GM19240 (cell line): ENCODE results near the gene PPEF2.
"Not testable (repeated sequence)": the region's sequence is repeated elsewhere in the genome, so short reads cannot be mapped to it uniquely, and the experiment has no call there.

Experiments used
- DNase-seq: peaks from one replicate; pipeline ENCODE4 v3.0.0; 2011; ENCODE audit warnings: low spot score; ENCODE audit not compliant: insufficient read length

Gene PPEF2

DNA sequence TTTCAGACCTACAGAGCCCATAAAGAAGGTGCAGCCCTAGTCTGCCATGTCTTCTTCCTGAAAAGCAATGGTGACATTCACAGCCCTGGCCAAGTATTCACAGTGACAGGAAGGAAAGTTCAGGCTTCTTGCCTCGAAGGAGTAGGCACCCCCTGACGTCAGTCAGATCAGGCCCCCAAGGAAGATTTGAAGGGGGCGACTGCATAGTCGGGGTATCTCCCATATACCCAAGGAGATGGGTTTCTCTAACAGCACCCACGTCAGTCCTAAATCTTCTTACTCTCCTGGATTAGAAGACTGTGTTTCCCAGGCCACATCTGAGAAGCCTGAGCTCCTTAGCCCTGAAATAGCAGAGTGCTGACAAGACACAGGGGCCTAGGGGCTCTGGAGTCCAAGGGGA is at the start of gene PPEF2:
Gene PPEF2, minus strand, starts transcription at position 101 of the 400 bp plus-strand sequence. CDS start 6,127 bp downstream, outside the sequence.
- DNase-seq: no peak

DNA sequence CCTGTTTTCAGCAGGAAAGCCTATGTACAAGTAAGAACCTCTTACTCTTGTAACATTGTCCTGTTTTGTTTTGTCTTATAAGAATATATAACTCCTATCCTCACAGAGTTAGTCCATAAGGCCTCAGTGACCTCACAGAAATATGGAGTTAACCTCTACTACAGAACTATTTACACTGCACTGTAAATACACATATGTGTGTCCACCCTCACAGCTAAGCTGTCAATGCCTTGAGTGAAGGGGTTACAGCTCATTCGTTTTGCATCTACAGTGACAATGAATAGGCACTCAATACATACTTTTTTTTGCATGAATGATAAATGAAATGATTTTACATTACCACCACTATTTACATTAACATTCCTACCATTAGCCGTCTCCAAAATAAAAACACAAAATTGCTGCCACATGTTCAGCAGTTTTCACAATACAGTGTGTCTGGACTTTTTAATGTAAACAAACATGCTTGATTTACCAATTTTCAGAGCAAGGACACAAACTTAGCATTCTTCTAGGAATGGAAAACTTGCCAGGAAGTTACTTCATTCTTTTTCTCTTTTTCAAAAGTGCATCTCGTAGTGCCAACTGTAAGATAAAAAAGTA is 48.1 kb upstream of the PPEF2 start:
- DNase-seq: no peak

- no peak for DNase-seq
Measured at GRCh38 chr4:75948822-75949444, 46.7 kb upstream of the PPEF2 start.

DNA sequence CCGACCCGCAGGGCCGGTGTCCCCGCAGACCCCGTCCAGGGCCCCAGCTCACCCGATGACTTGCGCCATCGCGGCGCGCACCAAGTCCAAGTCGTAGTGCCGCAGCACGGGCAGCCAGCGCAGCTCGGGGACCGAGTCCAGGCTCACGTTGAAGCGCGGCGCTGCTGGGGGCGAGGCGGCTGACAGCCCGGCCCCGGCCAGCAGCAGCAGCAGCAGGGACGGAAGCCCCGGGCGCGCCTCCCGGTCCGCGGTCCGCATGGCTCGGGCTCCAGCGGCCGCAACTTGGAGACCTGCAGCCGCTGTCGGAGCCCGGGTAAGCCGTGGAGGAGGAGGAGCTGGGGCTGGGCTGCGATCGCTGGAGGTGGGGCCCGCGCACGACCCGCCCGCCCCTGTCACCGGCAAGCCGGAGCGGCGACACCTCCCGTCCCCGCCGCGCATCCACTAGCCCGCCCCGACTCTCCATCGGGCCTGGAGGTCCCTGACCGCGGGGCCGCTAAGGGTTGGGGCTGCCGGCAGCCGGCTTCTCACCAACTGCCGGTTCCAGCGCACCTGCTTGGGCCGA is 38.5 kb upstream of the PPEF2 start, which contains the start of gene NAAA:
Gene NAAA, minus strand, starts transcription at position 322 of the 562 bp plus-strand sequence. Its CDS starts 64 bp downstream, at position 258.
- DNase-seq: peak; percentile 35

DNA sequence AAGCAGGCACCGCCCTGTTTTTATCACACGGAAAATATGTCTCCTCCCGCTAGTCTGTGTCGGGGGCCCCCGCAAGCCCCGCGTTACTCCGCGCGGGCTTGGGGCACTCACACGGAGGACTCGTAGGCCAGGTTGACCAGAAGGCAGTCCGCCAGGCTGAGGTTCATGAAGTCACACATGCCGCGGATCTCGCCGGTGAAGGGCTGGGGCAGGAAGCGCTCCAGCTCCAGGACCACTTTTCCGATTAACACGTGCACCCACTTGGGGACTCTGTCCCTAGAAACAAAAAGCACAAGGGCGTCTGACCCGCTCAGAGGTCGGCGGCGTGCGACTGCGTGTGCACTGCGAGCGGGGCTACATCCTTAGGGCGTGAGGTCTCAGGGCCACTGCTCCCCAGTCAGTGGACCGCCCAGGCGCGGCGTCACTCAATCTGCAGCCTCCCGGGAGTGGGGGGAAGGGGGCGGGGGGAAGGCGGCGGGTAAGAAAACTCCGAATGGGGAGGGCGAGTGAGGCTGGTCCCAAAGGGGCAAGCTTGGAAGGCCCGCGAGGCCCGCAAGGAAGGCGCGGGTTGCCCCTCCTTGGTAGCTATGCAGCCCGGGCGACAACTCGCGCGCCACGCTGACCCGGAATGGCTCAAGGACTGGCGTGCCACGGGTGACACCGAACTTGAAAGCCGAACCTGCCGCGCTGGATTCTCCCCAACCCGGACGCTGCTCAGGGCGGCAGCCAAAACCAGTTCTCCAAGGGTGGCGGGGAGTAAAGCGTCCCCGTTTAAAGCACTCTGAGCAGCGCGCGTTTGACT is 37.8 kb upstream of the PPEF2 start:
- peak; percentile 48 for DNase-seq

GRCh38 chr4:75935628-75936027 is 33.4 kb upstream of the PPEF2 start:
- DNase-seq: no peak

GRCh38 chr4:75930152-75930551 is 27.9 kb upstream of the PPEF2 start:
- no peak for DNase-seq

DNA sequence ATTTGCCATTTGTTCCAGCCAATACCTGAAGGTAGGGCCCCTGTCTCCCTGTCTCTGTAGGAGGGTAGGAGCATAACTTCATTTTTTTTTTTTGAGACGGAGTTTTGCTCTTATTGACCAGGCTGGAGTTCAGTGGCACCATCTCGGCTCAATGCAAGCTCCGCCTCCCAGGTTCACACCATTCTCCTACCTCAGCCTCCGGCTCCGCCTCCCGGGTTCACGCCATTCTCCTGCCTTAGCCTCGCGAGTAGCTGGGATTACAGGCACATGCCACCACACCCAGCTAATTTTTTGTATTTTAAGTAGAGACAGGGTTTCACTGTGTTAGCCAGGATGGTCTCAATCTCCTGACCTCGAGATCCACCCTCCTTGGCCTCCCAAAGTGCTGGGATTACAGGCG is 22.7 kb upstream of the PPEF2 start:
- not testable (repeated sequence) for DNase-seq

GRCh38 chr4:75924309-75924827 is 22.1 kb upstream of the PPEF2 start:
- no peak for DNase-seq

DNA sequence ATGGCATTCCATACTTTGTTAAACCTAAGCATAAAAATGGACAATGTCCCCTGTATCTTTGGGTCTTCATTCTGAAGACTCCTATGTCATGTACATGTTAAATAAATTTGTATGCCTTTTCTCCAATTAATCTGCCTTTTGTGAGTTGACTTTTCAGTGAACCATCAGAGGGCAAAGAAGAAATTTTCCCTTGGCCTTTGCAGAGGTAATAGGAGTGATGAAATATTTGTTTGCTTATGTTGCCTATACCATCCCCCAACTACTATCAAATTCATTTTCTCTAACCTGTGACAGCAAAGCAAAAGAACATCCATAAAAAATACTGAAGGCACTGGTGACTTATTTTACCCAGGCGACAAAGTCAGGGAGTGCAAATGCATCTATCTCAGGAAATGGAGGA is 20.3 kb upstream of the PPEF2 start:
- no peak for DNase-seq

GRCh38 chr4:75921910-75922309 is 19.7 kb upstream of the PPEF2 start:
- no peak for DNase-seq

DNA sequence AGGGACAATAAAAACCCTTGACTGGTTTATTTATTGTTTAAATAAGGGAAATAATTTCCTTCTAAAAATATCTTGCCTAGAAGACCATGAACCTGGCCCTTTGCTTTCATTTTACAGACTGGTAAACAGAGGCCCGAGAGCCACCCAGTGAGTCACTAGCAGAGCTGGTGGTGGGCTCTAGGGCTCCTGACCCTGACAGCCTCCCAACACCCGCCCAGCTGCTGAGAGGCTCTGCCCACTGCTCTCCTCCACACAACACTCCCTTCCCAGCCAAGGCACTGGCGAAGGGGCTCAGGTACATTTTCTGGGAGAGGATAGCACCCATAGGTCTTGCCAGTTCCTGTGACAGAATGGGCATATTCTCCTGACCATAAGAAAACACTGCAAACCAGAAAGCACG is 18.1 kb upstream of the PPEF2 start:
- no peak for DNase-seq

GRCh38 chr4:75919920-75920319 is 17.7 kb upstream of the PPEF2 start:
- no peak for DNase-seq

- DNase-seq: peak; percentile 50
Measured at GRCh38 chr4:75916091-75916661, 13.9 kb upstream of the PPEF2 start.

DNA sequence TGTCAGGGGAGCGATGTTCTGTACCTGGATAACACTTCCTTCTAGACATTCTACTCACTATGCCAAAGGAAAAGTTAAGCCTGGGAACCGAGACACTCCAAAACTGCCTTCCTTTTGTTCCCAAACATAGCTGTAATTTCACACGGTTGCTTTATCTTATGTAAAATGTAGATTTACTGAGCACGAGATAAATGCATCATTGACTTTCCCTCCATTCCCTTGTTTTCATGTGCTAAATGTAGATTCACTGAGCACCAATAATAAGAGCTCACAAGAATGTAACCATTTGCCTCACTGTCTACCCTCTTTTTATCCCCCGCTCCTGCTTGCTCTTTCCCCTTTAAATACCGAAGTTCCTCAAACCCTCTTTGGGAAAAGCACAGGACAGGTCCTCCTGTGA is 10.7 kb upstream of the PPEF2 start:
- DNase-seq: no peak

GRCh38 chr4:75910831-75911230 is 8.6 kb upstream of the PPEF2 start:
- DNase-seq: not testable (repeated sequence)

DNA sequence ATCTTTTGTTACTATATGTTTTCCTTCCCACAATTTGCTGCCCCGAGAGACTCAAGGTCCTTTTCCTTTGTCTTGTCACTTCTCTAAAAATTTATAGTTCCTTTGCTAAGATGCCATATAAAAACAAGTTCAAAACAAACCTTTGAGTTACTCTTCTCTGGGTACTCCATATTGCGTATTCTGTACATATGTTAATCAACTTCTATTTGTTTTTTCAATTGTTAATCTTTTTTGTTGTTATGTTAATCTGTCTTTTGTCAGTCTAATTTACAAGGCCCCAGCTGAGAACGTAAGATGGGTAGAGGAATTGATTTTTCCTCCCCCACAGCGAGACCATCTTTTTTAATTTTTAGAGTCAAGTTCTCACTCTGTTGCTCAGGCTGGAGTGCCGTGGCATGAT is 7.2 kb upstream of the PPEF2 start:
- no peak for DNase-seq

DNA sequence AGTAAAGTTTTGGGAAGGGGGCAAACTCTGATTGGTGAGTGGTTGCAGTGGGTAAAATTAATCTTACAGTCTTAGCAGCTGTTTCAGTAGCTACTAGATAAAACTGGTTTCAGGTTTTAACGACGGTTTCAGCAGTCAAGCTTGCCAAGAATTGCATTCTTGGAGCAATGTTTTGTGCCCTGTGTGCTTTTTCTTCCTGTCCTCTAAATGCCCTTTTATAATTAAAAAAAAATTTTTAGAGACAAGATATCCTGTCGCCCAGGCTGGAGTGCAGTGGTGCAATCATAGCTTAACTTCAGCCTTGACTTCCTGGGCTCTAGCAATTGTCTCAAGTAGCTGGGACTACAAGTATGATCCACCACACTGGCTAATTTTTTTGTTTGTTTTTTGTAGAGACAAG is 6.3 kb upstream of the PPEF2 start:
- no peak for DNase-seq

DNA sequence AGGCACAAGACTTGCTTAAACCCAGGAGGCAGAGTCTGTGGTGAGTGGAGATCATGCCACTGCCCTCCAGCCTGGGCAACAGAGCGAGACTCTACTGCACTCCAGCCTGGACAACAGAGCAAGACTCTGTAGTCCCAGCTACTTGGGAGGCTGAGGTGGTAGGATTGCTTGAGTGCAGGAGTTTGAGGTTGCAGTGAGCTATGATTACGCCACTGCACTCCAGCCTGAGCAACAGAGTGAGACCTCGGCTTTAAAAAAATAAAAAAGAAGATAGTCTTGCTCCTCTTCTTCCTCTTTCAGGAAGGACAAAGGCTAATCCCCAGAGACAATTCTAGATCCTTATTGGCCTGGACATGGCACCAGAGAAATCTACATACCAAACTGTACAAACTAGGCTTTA is 5.7 kb upstream of the PPEF2 start:
- no peak for DNase-seq

- DNase-seq: no peak
Measured at GRCh38 chr4:75904076-75904475, 1.8 kb upstream of the PPEF2 start.

DNA sequence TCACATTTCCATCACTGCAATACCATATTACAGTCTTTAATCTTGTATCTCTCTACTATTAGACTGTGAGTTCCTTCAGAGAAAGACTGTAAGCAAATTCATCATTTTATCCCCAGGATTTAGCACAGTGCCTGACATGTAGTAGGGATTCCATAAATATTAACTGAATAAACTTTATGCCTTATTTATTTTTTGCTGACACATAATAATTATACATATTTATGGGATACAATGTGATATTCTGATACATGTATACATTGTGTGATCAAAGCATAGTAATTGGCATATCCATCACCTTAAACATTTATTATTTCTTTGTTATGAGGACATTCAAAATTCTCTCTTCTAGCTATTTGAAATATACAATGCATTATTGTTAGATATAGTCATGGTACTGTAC is 3.7 kb downstream of the PPEF2 start:
- no peak for DNase-seq
